ENCODE data around the gene GLYATL3.

GLYATL3 gene

DNA sequence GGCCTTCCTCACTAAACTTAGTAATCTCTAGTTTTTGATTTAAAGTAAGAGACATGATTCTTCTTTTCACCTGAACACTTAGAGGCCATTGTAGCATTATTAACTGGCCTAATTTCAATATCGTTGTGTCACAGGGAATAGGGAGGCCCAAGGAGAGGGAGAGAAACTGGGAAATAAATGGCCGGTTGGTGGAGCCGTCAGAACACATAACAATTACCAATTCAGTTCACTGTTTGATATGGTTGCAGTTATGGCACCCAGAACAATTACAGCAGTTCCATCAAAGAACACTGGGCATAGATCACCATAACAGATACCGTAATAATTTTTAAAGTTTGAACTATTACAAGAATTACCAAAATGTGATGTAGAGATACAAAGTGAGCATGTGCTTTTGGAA is 9.1 kb upstream of the GLYATL3 start:
- no peak overlapping the region for H3K4me3 ChIP-seq (ENCODE audit: low read depth, low read length)
- DNase-seq (ENCODE audit: low read depth) = no peak
- TF ChIP-seq, protein P1, sequence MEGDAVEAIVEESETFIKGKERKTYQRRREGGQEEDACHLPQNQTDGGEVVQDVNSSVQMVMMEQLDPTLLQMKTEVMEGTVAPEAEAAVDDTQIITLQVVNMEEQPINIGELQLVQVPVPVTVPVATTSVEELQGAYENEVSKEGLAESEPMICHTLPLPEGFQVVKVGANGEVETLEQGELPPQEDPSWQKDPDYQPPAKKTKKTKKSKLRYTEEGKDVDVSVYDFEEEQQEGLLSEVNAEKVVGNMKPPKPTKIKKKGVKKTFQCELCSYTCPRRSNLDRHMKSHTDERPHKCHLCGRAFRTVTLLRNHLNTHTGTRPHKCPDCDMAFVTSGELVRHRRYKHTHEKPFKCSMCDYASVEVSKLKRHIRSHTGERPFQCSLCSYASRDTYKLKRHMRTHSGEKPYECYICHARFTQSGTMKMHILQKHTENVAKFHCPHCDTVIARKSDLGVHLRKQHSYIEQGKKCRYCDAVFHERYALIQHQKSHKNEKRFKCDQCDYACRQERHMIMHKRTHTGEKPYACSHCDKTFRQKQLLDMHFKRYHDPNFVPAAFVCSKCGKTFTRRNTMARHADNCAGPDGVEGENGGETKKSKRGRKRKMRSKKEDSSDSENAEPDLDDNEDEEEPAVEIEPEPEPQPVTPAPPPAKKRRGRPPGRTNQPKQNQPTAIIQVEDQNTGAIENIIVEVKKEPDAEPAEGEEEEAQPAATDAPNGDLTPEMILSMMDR (IDR thresholded peaks at IDR 0.05; ENCODE audit: low read depth, low read length, missing control alignments) = no peak

DNA sequence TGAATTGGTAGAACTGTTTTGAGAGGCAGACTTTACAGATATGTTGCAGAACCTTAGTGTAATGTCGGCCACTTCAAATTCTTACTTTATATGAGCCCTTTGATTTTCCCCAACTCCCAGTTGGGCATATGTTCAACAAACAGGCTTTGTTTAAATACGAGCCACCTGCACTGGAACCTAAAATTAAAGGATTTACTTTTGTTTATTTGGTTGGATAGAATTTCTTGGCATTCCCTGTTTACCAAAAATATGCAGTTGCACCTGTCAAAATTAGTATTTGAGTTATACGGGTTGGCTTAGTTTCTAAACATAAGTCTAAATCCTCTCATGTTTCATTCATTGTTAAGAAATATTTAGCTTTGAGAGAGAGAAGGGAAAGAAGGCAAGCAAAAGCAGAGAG is 2.4 kb upstream of the GLYATL3 start:
- no peak overlapping the region for H3K4me3 ChIP-seq (ENCODE audit: low read depth, low read length)
- TF ChIP-seq, protein P1 (IDR thresholded peaks at IDR 0.05; ENCODE audit: low read depth, low read length, missing control alignments) = no peak
- no peak for DNase-seq (ENCODE audit: low read depth)

DNA sequence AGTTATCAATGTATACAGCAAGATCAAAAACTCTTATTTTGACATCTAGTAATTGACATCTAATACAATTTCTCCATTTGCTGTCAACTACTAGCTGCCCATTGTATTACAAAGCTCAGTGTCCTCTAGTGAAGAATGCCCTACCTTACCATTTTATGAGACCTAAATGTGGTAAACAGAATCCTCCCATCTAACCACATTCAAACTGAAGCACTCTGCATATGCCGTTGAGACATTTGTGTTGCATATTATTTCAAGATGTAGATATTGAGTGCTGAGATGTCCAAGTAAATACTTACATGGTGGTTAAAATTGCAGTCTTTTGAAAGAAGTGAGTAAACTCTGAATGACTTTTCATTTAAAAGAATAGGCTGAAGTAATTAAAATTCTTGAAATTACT is 597 bp upstream of the GLYATL3 start:
- TF ChIP-seq, protein P1 (IDR thresholded peaks at IDR 0.05; ENCODE audit: low read depth, low read length, missing control alignments) = no peak
- no peak overlapping the region for H3K4me3 ChIP-seq (ENCODE audit: low read depth, low read length)
- no peak for DNase-seq (ENCODE audit: low read depth)

DNA sequence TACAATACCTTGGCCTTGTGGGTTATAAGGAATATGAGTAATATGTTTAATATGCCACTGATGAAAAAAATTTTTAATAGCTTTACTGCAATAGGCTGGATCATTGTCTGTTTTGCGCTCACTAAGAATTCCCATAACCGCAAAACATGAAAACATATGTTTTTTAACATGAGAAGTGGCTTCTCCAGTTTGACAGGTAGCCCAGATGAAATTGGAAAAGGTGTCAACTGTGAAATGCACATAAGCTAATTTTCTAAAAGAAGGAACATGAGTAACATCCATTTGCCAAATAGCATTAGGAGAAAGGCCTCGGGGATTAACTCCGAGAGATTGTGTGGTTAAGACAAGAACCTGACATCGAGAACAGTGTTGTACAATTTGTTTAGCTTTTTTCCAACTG is 4.9 kb downstream of the GLYATL3 start:
- H3K4me3 ChIP-seq (ENCODE audit: low read depth, low read length) = no peak overlapping the region
- no peak for DNase-seq (ENCODE audit: low read depth)
- TF ChIP-seq, protein P1 (IDR thresholded peaks at IDR 0.05; ENCODE audit: low read depth, low read length, missing control alignments) = no peak

DNA sequence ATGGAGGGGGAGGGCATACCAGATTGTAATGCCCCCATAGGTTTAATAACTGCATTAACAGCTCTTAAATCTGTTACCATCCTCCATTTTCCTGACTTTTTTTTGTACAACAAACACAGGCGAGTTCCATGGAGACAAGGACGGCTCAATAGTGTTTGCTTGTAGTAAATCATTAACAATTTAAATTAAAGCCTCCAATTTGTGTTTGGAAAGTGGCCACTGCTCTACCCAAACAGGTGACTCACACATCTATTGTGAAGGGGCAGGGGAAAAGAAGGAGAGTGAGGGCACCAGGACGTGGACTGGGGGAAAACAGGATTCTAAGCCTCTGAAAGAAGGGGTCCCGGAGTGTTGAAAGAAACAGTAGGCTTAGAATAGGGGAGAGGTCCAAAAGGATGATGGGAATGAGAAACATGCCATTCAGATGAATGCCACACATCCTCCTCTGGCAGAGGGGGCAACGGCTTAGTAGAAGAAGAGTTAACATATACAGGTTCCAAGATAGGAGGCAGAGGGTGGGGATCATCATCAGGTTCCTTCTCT is 6.9 kb downstream of the GLYATL3 start:
- TF ChIP-seq, protein P1 (IDR thresholded peaks at IDR 0.05; ENCODE audit: low read depth, low read length, missing control alignments) = no peak
- no peak for DNase-seq (ENCODE audit: low read depth)
- H3K4me3 ChIP-seq (ENCODE audit: low read depth, low read length) = no peak overlapping the region

DNA sequence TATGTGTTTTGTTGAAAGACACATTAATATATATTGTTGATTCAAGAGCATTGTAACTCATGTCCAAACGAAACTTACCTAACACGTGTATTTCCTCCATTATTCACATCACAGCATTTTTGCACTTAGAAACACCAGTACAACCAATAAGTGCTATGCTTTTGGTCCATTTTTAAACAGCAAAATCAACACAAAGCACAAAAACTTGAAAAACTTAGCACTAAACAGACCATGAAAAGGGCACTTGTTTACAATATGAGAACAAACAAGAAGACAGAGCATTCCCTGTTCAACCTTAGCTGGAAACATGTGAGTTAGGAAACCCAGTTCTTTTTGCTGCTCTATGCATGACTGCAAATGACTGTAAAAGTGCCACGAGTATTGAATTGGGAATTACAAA is 9.6 kb downstream of the GLYATL3 start:
- TF ChIP-seq, protein P1 (IDR thresholded peaks at IDR 0.05; ENCODE audit: low read depth, low read length, missing control alignments) = no peak
- H3K4me3 ChIP-seq (ENCODE audit: low read depth, low read length) = no peak overlapping the region
- no peak for DNase-seq (ENCODE audit: low read depth)
